Mucosa of descending colon (tissue), 3 donors: Measurements from ENCODE around the gene ADAM17. TPM values are rescaled to one million over a fixed set of nuclear protein-coding genes. Genes with fewer than 3 reads are reported as not detected.
"Not testable (repeated sequence)": the region's sequence is repeated elsewhere in the genome, so short reads cannot be mapped to it uniquely, and the experiment has no call there.

Experiments used
- ATAC-seq: fragments of 200-7000 bp; cut with Tn5 transposase; one replicate; pipeline ENCODE4 v1.9.1; 2020; ENCODE audit warnings: mild to moderate bottlenecking, moderate library complexity
- DNase-seq, 3 donors: peaks; one replicate each; pipeline ENCODE4 v3.0.0-alpha.2; 2020
- H3K36me3 ChIP-seq: fragments of 200-600 bp; one replicate; pipeline ENCODE4 v1.8.0; 2021; ENCODE audit warnings: low read depth, mild to moderate bottlenecking
- H3K4me1 ChIP-seq: fragments of 200-600 bp; one replicate; pipeline ENCODE4 v1.8.0; 2021; ENCODE audit warnings: low read depth, mild to moderate bottlenecking
- H3K4me3 ChIP-seq: fragments of 200-600 bp; one replicate; pipeline ENCODE4 v1.8.0; 2021; ENCODE audit warnings: mild to moderate bottlenecking
- H3K9me3 ChIP-seq: fragments of 200-600 bp; one replicate; pipeline ENCODE4 v1.8.0; 2021; ENCODE audit warnings: mild to moderate bottlenecking
- intact Hi-C, 2 donors: fragments of 100-400 bp; cut with DNase I in 1 of 2; cut with micrococcal nuclease in 1 of 2; formaldehyde crosslinking; loops; one replicate each; pipeline versions ENCODE4 v1.11.0 to v1.11.1; 2022; cut with DNase I, micrococcal nuclease
- total RNA-seq, 3 donors: library from RNA; stranded (reverse); fragmentation: NEBNext Ultra II Directional in 2 of 3; extraction: Animal tissue kit (Norgen Biotek cat#: 25700) in 2 of 3; gene quantifications; one replicate each; pipeline versions ENCODE4 v1.2.1 to v1.2.4, GENCODE V29; 2021 to 2023
- TF ChIP-seq, protein P1 (sequence below): fragments of 200-600 bp; IDR thresholded peaks from one replicate; pipeline ENCODE4 v1.8.0; 2022; ENCODE audit warnings: antibody characterized with exemption, mild to moderate bottlenecking
- donor health status: DM: no; HTN: no; CAD: no; lungs with moderate emphysema.
- donor health status: DM: no; HTN: no; CAD: no.
- donor health status: DM: no; HTN: yes; CAD: no.

The ADAM17 gene
- total RNA-seq, 3 donors from 2014 or later: 20.9 to 22.8 (median 21.0) TPM

DNA sequence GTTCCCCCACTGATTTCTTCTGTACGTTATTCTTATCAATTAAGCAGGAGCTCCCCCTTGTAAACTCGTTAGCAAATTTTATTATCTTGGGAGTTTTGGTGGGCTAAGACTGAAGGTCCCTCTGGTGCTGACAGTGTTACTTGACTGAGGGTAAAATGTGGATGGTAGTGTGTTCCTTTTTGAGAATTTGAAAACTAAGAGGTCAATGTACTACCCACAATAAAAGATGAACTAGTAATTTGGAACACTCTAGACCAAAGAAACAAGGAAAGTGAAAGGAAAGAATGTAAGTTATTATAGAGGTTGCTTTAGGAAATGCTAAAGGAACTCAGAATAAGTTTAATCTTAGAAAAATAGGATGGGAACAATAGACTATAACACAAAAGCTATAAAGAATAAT, 40.1 kb upstream of the ADAM17 start:
- ATAC-seq (no peak), DNase-seq (no peak)
- intact Hi-C loops: no loop called here
- Histone ChIP-seq H3K4me1 (peaks cover 10% of the 10 kb centered on the region), H3K36me3 (no peaks in the 10 kb centered on the region), H3K4me3 (no peak overlapping the region), H3K9me3 (peaks cover 22% of the 10 kb centered on the region)
- TF ChIP-seq, protein P1, sequence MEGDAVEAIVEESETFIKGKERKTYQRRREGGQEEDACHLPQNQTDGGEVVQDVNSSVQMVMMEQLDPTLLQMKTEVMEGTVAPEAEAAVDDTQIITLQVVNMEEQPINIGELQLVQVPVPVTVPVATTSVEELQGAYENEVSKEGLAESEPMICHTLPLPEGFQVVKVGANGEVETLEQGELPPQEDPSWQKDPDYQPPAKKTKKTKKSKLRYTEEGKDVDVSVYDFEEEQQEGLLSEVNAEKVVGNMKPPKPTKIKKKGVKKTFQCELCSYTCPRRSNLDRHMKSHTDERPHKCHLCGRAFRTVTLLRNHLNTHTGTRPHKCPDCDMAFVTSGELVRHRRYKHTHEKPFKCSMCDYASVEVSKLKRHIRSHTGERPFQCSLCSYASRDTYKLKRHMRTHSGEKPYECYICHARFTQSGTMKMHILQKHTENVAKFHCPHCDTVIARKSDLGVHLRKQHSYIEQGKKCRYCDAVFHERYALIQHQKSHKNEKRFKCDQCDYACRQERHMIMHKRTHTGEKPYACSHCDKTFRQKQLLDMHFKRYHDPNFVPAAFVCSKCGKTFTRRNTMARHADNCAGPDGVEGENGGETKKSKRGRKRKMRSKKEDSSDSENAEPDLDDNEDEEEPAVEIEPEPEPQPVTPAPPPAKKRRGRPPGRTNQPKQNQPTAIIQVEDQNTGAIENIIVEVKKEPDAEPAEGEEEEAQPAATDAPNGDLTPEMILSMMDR: no peak

DNA sequence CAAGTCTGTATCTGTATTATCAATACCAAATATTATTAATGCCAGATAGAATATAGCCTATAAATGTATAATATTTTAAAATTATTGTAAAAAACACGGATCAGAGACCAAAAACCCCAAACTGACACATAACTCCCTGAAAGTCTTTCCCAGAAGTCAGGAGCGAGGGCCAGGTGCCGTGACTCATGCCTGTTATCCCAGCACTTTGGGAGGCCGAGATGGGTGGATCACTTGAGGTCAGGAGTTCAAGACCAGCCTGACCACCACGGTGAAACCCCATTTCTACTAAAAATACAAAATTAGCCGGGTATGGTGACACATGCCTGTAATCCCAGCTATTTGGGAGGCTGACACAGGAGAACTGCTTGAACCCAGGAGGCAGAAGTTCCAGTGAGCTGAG, 39.6 kb upstream of the ADAM17 start:
- H3K4me1 ChIP-seq, ATAC-seq, H3K36me3 ChIP-seq, intact Hi-C loops, DNase-seq, H3K4me3 ChIP-seq: not testable (repeated sequence)
- H3K9me3 ChIP-seq: peaks cover 17% of the 10 kb centered on the region

DNA sequence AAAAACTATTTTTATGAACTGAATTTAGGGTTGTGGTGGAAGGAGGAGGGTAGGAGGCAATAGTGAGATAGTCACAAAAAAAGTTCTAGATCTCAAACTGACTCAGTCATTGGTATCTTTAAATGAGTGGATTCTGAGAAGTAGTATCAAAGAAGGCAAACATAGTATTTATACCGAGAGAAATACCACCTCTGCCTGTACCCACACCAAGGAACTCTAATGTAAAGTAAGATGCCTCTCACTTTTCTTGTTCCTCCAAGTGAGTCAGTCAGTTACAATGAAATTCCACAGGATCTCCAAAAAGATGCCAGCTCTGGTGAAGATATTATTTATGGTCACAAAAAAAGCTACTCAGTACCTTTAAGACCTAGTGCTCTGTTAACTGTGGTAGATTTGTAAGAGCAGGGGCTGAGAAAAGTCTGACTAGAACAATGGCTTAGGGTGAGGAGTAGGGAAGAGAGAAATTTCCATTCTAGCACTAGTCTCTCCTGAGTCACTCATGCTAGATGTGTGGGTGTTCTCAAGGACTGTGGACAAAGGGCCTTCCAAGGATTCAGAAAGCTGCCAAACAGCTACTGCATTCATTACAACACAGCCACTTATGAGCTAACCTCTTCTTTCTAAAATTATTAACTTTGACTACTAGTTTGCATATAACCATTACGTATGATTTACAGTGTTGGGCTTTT, 38.9 kb upstream of the ADAM17 start:
- DNase-seq (no peak), ATAC-seq (peak; percentile 75)
- H3K9me3 ChIP-seq: peaks cover 10% of the 10 kb centered on the region
- TF ChIP-seq, protein P1: no peak
- intact Hi-C loops: no loop called here
- no peak overlapping the region for H3K4me3 ChIP-seq
- peaks cover 10% of the 10 kb centered on the region for H3K4me1 ChIP-seq
- H3K36me3 ChIP-seq: no peaks in the 10 kb centered on the region

DNA sequence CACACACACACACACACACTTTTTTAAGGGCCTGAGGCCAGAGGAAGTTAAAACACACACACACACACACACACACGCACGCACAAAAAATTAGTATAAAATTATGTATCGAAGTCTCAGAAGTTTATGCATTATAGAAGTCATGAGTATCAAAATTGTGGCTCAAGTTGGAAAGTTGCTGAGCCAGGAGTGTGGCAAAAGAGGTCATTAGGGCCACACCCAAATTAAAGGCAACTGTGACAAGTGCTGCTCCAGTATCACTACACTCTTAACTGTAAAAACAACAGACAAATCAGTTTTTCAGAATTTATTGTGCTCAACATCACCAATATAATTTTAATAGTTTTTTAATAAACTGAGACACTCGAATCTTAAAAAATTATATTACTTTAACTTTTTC, 38.3 kb upstream of the ADAM17 start:
- intact Hi-C loops: no loop called here
- Histone ChIP-seq H3K4me1 (peaks cover 10% of the 10 kb centered on the region), H3K4me3 (no peak overlapping the region), H3K9me3 (peaks cover 4% of the 10 kb centered on the region), H3K36me3 (no peaks in the 10 kb centered on the region)
- TF ChIP-seq, protein P1: no peak
- no peak for ATAC-seq
- DNase-seq: no peak

DNA sequence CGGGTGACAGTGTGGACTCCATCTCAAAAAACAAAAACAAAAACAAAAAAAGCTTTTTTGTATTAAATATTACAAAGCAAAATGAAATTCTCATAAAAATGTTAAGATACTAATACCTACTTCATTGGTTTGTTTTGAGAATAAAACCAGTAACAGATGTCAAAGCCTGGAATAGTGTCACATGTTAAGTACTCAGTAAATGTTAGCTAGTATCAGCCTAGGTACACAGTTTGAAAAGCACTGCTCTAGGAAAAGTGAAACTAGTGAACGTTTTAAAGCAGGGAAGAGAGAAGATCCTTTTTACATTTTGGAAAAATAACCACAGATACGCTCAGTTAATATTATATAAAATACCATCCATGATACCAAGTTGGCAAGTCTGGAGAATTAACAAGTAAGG, 37.1 kb upstream of the ADAM17 start:
- peaks cover 10% of the 10 kb centered on the region for H3K4me1 ChIP-seq
- TF ChIP-seq, protein P1: no peak
- no peaks in the 10 kb centered on the region for H3K9me3 ChIP-seq
- intact Hi-C loops: no loop called here
- DNase-seq: no peak
- ATAC-seq: no peak
- H3K4me3 ChIP-seq: no peak overlapping the region
- H3K36me3 ChIP-seq: no peaks in the 10 kb centered on the region

DNA sequence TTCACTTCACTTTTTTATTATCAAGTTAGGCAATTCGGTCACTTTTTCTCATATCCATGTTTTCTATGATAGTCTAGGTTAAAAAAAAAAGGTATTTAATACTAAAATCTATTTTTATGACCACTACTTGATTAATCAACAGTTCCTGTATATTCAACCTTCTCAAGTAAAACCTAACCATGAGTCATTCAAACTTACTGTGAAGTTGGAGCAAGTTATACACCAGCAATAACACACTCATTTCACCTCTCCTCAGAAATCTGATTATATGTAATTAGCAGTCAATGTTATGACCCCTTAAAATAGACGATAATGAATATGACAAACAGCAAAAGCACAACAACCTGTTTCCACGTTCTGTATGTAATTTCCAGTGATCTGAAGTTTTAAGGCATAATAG, 35.0 kb upstream of the ADAM17 start:
- TF ChIP-seq, protein P1: no peak
- Histone ChIP-seq H3K4me1 (peaks cover 10% of the 10 kb centered on the region), H3K4me3 (no peak overlapping the region), H3K36me3 (no peaks in the 10 kb centered on the region), H3K9me3 (no peaks in the 10 kb centered on the region)
- DNase-seq (no peak), ATAC-seq (no peak)
- intact Hi-C loops: no loop called here
